GM18951 (cell line): ENCODE results near the gene MAN2B1.
"Not testable (repeated sequence)": the region's sequence is repeated elsewhere in the genome, so short reads cannot be mapped to it uniquely, and the experiment has no call there.

Experiments used
- POLR2A ChIP-seq: IDR thresholded peaks from 4 replicates; pipeline ENCODE4 v1.6.1; 2011; ENCODE audit warnings: mild to moderate bottlenecking; ENCODE audit not compliant: insufficient read length, insufficient read depth; ENCODE audit errors: extremely low read depth
- in situ Hi-C: fragments of 300-500 bp; cut with MboI; formaldehyde crosslinking; loops from one replicate; pipeline ENCODE4 v1.12.0; 2022; ENCODE audit warnings: low sequenced_read_pairs, mixed read lengths, inconsistent platforms; ENCODE audit not compliant: unreplicated experiment

MAN2B1 gene

GRCh38 chr19:12666265-12667048 lies at the start of gene MAN2B1, which contains the start of gene WDR83:
MAN2B1 (minus strand) TSS chr19:12666742; CDS start chr19:12666701, 41 bp downstream.
WDR83 (plus strand) TSS chr19:12666807; CDS start chr19:12669791, 2,984 bp downstream.
- TF ChIP-seq POLR2A = peak; percentile 82
- in situ Hi-C loops = no loop called here

GRCh38 chr19:12715929-12716328 lies 49.4 kb upstream of the MAN2B1 start:
- no peak for TF ChIP-seq POLR2A
- in situ Hi-C loops = no loop called here

GRCh38 chr19:12715102-12715501 lies 48.6 kb upstream of the MAN2B1 start:
- no peak for TF ChIP-seq POLR2A
- in situ Hi-C loops = no loop called here

GRCh38 chr19:12713304-12713703 lies 46.8 kb upstream of the MAN2B1 start:
- in situ Hi-C loops = not testable (repeated sequence)

- in situ Hi-C loops = not testable (repeated sequence)
These were observed 45.5 kb upstream of the MAN2B1 start for GRCh38 chr19:12712077-12712476.

- in situ Hi-C loops = no loop called here
These were observed 44.6 kb upstream of the MAN2B1 start for GRCh38 chr19:12711187-12711586.

GRCh38 chr19:12708641-12709040 lies 42.1 kb upstream of the MAN2B1 start:
- TF ChIP-seq POLR2A = no peak
- in situ Hi-C loops = no loop called here

More at GRCh38 chr19:12711187-12711586, 44.6 kb upstream of the MAN2B1 start:
- TF ChIP-seq POLR2A = no peak

GRCh38 chr19:12706332-12706718 lies 39.8 kb upstream of the MAN2B1 start:
- TF ChIP-seq POLR2A = no peak
- in situ Hi-C loops = no loop called here

- no peak for TF ChIP-seq POLR2A
- in situ Hi-C loops = no loop called here
These were observed 39.3 kb upstream of the MAN2B1 start for GRCh38 chr19:12705654-12706331.

GRCh38 chr19:12705169-12705568 lies 38.6 kb upstream of the MAN2B1 start:
- in situ Hi-C loops = no loop called here
- no peak for TF ChIP-seq POLR2A

- in situ Hi-C loops = no loop called here
- TF ChIP-seq POLR2A = no peak
These were observed 36.5 kb upstream of the MAN2B1 start for GRCh38 chr19:12703046-12703445.

GRCh38 chr19:12701596-12702282 lies 35.2 kb upstream of the MAN2B1 start:
- in situ Hi-C loops = no loop called here
- TF ChIP-seq POLR2A = no peak

- TF ChIP-seq POLR2A = no peak
These were observed 31.6 kb upstream of the MAN2B1 start for GRCh38 chr19:12698138-12698537.

GRCh38 chr19:12697425-12697824 lies 30.9 kb upstream of the MAN2B1 start:
- in situ Hi-C loops = not testable (repeated sequence)

More at GRCh38 chr19:12698138-12698537, 31.6 kb upstream of the MAN2B1 start:
- in situ Hi-C loops = no loop called here
